ENCODE results near the gene OXSM. TPM values are rescaled to one million over a fixed set of nuclear protein-coding genes. Genes with fewer than 3 reads are reported as not detected.

OXSM gene
- total and polyA plus RNA-seq, 2 donors from 2014 or later: 13.4 to 21.4 TPM

DNA sequence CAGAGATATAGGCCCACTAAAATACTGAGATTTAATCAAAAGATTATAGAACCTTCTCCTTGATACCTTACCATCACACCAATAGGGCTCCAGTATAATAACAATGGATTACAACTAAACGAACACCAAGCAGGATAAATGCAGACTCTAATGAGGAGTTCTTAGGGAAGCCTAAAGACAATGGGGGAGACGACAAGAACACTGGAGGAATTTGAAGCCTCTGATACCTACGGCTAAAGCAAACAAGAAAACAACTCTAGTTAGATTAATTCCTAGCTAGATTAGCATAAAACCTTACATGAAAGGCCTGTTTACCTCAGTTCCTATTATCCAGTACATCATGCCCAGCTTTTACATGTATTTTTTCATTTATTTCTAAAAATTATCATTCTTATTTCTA is 41.7 kb upstream of the OXSM start:
- intact Hi-C loops (cut with DNase I): no loop called here
- peaks cover 0 to 8% (median 4%) of the 10 kb centered on the region in 3 donors for H3K36me3 ChIP-seq (ENCODE audit: control insufficient read depth in 2 of 3, insufficient read depth in 3 of 3, low read length in 3 of 3)
- TF ChIP-seq, protein P1, sequence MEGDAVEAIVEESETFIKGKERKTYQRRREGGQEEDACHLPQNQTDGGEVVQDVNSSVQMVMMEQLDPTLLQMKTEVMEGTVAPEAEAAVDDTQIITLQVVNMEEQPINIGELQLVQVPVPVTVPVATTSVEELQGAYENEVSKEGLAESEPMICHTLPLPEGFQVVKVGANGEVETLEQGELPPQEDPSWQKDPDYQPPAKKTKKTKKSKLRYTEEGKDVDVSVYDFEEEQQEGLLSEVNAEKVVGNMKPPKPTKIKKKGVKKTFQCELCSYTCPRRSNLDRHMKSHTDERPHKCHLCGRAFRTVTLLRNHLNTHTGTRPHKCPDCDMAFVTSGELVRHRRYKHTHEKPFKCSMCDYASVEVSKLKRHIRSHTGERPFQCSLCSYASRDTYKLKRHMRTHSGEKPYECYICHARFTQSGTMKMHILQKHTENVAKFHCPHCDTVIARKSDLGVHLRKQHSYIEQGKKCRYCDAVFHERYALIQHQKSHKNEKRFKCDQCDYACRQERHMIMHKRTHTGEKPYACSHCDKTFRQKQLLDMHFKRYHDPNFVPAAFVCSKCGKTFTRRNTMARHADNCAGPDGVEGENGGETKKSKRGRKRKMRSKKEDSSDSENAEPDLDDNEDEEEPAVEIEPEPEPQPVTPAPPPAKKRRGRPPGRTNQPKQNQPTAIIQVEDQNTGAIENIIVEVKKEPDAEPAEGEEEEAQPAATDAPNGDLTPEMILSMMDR (IDR thresholded peaks at IDR 0.05; ENCODE audit: borderline replicate concordance, extremely low read depth, insufficient read depth): no peak
- no peak overlapping the region for H3K4me3 ChIP-seq (ENCODE audit: low read length in 3 of 3)
- no peaks in the 10 kb centered on the region for H3K4me1 ChIP-seq (ENCODE audit: control insufficient read depth in 2 of 3, insufficient read depth in 2 of 3, low read depth in 1 of 3, low read length in 3 of 3)
- no peaks in the 10 kb centered on the region for H3K27me3 ChIP-seq (ENCODE audit: control insufficient read depth, insufficient read depth, low read length)
- no peak overlapping the region for H3K27ac ChIP-seq (ENCODE audit: low read depth in 2 of 2, low read length in 2 of 2)
- H3K9ac ChIP-seq (ENCODE audit: low read length in 3 of 3): no peak overlapping the region
- no peak for FAIRE-seq
- DNase-seq: no peak
- no peaks in the 10 kb centered on the region for H3K9me3 ChIP-seq (ENCODE audit: control insufficient read depth in 2 of 3, insufficient read depth in 1 of 3, low read length in 3 of 3)

DNA sequence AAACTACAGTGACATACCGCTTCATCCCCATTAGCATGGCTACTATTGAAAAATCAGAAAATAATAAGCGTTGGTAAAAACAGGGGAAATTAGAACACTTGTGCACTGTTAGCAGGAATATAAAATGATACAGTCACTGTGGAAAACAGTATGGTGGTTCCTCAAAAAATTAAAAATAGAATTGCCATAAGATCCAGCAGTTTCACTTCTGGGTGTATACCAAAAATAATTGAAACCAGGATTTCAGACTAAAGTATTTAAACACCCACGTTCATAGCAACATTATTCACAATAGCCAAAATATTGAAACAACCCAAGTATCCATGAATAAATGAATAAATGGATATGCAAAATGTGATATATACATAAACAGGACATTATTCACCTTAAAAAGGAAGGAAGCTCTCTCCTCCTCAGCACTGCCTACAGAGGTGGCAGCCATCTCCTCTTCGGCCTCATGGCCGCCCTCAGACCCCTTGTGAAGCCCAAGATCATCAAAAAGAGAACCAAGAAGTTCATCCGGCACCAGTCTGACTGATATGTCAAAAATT is 40.8 kb upstream of the OXSM start:
- no peak for DNase-seq
- H3K4me1 ChIP-seq (ENCODE audit: control insufficient read depth in 2 of 3, insufficient read depth in 2 of 3, low read depth in 1 of 3, low read length in 3 of 3): no peaks in the 10 kb centered on the region
- no peak overlapping the region for H3K9ac ChIP-seq (ENCODE audit: low read length in 3 of 3)
- H3K27me3 ChIP-seq (ENCODE audit: control insufficient read depth, insufficient read depth, low read length): no peaks in the 10 kb centered on the region
- no peak overlapping the region for H3K4me3 ChIP-seq (ENCODE audit: low read length in 3 of 3)
- H3K36me3 ChIP-seq (ENCODE audit: control insufficient read depth in 2 of 3, insufficient read depth in 3 of 3, low read length in 3 of 3): peaks cover 0 to 8% (median 4%) of the 10 kb centered on the region in 3 donors
- H3K9me3 ChIP-seq (ENCODE audit: control insufficient read depth in 2 of 3, insufficient read depth in 1 of 3, low read length in 3 of 3): no peaks in the 10 kb centered on the region
- intact Hi-C loops (cut with DNase I): no loop called here
- no peak overlapping the region for H3K27ac ChIP-seq (ENCODE audit: low read depth in 2 of 2, low read length in 2 of 2)
- TF ChIP-seq, protein P1 (IDR thresholded peaks at IDR 0.05; ENCODE audit: borderline replicate concordance, extremely low read depth, insufficient read depth): no peak
- no peak for FAIRE-seq

DNA sequence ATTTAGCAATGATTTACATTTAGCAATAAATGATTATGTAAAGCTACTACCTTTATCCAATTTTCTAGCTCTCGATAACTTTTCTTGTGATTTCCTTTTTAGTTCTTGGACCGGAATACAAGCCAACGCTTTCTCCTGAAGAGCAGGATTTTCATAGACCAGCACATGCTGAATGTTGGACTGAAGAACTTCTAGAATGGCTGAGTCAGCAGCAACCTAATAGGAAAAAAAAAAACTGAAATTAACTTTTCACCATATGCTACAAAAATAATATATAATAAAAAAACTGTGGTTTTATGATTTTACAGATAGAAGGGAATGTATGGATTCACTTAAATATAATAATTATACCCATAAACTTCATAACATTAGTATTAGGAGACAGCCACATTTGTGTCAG is 38.8 kb upstream of the OXSM start:
- H3K9ac ChIP-seq (ENCODE audit: low read length in 3 of 3): no peak overlapping the region
- no peaks in the 10 kb centered on the region for H3K9me3 ChIP-seq (ENCODE audit: control insufficient read depth in 2 of 3, insufficient read depth in 1 of 3, low read length in 3 of 3)
- H3K4me1 ChIP-seq (ENCODE audit: control insufficient read depth in 2 of 3, insufficient read depth in 2 of 3, low read depth in 1 of 3, low read length in 3 of 3): no peaks in the 10 kb centered on the region
- TF ChIP-seq, protein P1 (IDR thresholded peaks at IDR 0.05; ENCODE audit: borderline replicate concordance, extremely low read depth, insufficient read depth): no peak
- DNase-seq (no peak), FAIRE-seq (no peak)
- no peak overlapping the region for H3K4me3 ChIP-seq (ENCODE audit: low read length in 3 of 3)
- intact Hi-C loops (cut with DNase I): no loop called here
- peaks cover 0 to 8% (median 4%) of the 10 kb centered on the region in 3 donors for H3K36me3 ChIP-seq (ENCODE audit: control insufficient read depth in 2 of 3, insufficient read depth in 3 of 3, low read length in 3 of 3)
- no peaks in the 10 kb centered on the region for H3K27me3 ChIP-seq (ENCODE audit: control insufficient read depth, insufficient read depth, low read length)
- H3K27ac ChIP-seq (ENCODE audit: low read depth in 2 of 2, low read length in 2 of 2): no peak overlapping the region

DNA sequence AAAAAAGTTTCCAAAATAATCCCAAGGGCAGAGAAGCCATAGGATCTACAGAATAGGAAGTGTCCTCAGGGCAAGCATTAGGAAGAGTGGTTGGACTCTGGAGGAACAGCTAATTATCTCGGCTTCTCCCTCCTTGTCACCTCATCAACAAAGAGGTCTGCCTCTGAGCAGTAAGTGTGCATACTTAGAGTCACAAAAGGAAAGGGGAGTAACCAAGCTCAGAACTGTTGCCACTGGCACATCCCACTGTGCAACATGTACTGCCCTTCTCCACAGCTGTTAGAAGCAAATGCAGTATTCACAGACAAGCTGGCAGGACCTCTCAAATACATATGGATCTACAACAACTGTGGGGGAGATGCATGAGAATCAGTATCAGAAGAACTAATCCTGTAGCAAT is 38.2 kb upstream of the OXSM start:
- intact Hi-C loops (cut with DNase I): no loop called here
- TF ChIP-seq, protein P1 (IDR thresholded peaks at IDR 0.05; ENCODE audit: borderline replicate concordance, extremely low read depth, insufficient read depth): no peak

More for the DNA sequence above, 38.2 kb upstream of the OXSM start:
- no peak overlapping the region for H3K27ac ChIP-seq (ENCODE audit: low read depth in 2 of 2, low read length in 2 of 2)
- peaks cover 0 to 8% (median 4%) of the 10 kb centered on the region in 3 donors for H3K36me3 ChIP-seq (ENCODE audit: control insufficient read depth in 2 of 3, insufficient read depth in 3 of 3, low read length in 3 of 3)
- FAIRE-seq (no peak), DNase-seq (peak in 1 of 5 donors; percentile 0)
- no peak overlapping the region for H3K4me3 ChIP-seq (ENCODE audit: low read length in 3 of 3)
- no peaks in the 10 kb centered on the region for H3K9me3 ChIP-seq (ENCODE audit: control insufficient read depth in 2 of 3, insufficient read depth in 1 of 3, low read length in 3 of 3)
- H3K27me3 ChIP-seq (ENCODE audit: control insufficient read depth, insufficient read depth, low read length): no peaks in the 10 kb centered on the region
- no peak overlapping the region for H3K9ac ChIP-seq (ENCODE audit: low read length in 3 of 3)
- no peaks in the 10 kb centered on the region for H3K4me1 ChIP-seq (ENCODE audit: control insufficient read depth in 2 of 3, insufficient read depth in 2 of 3, low read depth in 1 of 3, low read length in 3 of 3)
